OCI-LY1 (cell line): ENCODE results near the gene TBC1D2B.

Experiments
- H2AFZ ChIP-seq: fragments of 200-600 bp; sonication (generic), shearing (Covaris generic); 2 replicates; pipeline ENCODE4 v1.6.0; 2014; ENCODE audit warnings: antibody characterized with exemption, mild to moderate bottlenecking, low read length
- H3F3A ChIP-seq: fragments of 200-600 bp; sonication (generic), shearing (Covaris generic); 2 replicates; pipeline ENCODE4 v1.6.0; 2014; ENCODE audit warnings: mild to moderate bottlenecking, antibody characterized with exemption, low read length, moderate library complexity; ENCODE audit not compliant: insufficient read depth
- H3K27ac ChIP-seq: fragments of 200-600 bp; sonication (generic); 2 replicates; pipeline ENCODE4 v1.5.1; 2014; ENCODE audit warnings: low read length, mixed run types, mild to moderate bottlenecking, low read depth; ENCODE audit not compliant: poor library complexity, severe bottlenecking
- H3K27me3 ChIP-seq: fragments of 200-600 bp; sonication (generic); 2 replicates; pipeline ENCODE4 v1.6.0; 2014; ENCODE audit warnings: antibody characterized with exemption, mild to moderate bottlenecking, low read length, moderate library complexity; ENCODE audit not compliant: insufficient read depth
- H3K36me3 ChIP-seq: fragments of 200-600 bp; sonication (generic); 2 replicates; pipeline ENCODE4 v1.6.1; 2014; ENCODE audit warnings: mild to moderate bottlenecking, antibody characterized with exemption, low read length, moderate library complexity, mixed read lengths; ENCODE audit not compliant: insufficient read depth
- H3K4me1 ChIP-seq: fragments of 200-600 bp; sonication (generic); 2 replicates; pipeline ENCODE4 v1.5.1; 2014; ENCODE audit warnings: mild to moderate bottlenecking, low read length, moderate library complexity; ENCODE audit not compliant: insufficient read depth, severe bottlenecking
- H3K4me2 ChIP-seq: fragments of 200-600 bp; sonication (generic), shearing (Covaris generic); 2 replicates; pipeline ENCODE4 v1.6.1; 2014; ENCODE audit warnings: low read length
- H3K4me3 ChIP-seq: fragments of 200-600 bp; sonication (generic); 2 replicates; pipeline ENCODE4 v1.5.1; 2014; ENCODE audit warnings: low read length, low read depth, mild to moderate bottlenecking, mixed read lengths; ENCODE audit not compliant: poor library complexity, severe bottlenecking
- H3K79me2 ChIP-seq: fragments of 200-600 bp; shearing (Covaris generic); 2 replicates; pipeline ENCODE4 v1.6.1; 2016; ENCODE audit warnings: mixed run types, low read length, mixed read lengths; ENCODE audit not compliant: insufficient read depth
- H3K9ac ChIP-seq: fragments of 200-600 bp; sonication (generic), shearing (Covaris generic); 2 replicates; pipeline ENCODE4 v1.6.1; 2014; ENCODE audit warnings: mild to moderate bottlenecking, low read length, mixed read lengths
- H3K9me2 ChIP-seq: fragments of 200-600 bp; sonication (generic), shearing (Covaris generic); 2 replicates; pipeline ENCODE4 v1.6.1; 2014; ENCODE audit warnings: low read depth, mild to moderate bottlenecking, low read length, mixed read lengths
- H3K9me3 ChIP-seq: fragments of 200-600 bp; shearing (Covaris generic); 2 replicates; pipeline ENCODE4 v1.6.1; 2014; ENCODE audit warnings: low read length, mixed read lengths
- H4K20me1 ChIP-seq: fragments of 200-600 bp; sonication (generic), shearing (Covaris generic); 2 replicates; pipeline ENCODE4 v1.6.0; 2016; ENCODE audit warnings: mild to moderate bottlenecking, low read length; ENCODE audit not compliant: insufficient read depth
- CTCF ChIP-seq: fragments of 200-600 bp; sonication (generic), shearing (Covaris generic); IDR thresholded peaks from 2 replicates; pipeline ENCODE4 v1.5.1; 2017; ENCODE audit warnings: mild to moderate bottlenecking, antibody characterized with exemption, low read length, moderate library complexity, mixed read lengths
- EZH2 ChIP-seq: fragments of 200-600 bp; sonication (generic), shearing (Covaris generic); IDR thresholded peaks from 2 replicates; pipeline ENCODE4 v1.8.0; 2017; ENCODE audit warnings: borderline replicate concordance, mixed run types, mild to moderate bottlenecking, antibody characterized with exemption, low read length, moderate library complexity, mixed read lengths

The TBC1D2B gene

DNA sequence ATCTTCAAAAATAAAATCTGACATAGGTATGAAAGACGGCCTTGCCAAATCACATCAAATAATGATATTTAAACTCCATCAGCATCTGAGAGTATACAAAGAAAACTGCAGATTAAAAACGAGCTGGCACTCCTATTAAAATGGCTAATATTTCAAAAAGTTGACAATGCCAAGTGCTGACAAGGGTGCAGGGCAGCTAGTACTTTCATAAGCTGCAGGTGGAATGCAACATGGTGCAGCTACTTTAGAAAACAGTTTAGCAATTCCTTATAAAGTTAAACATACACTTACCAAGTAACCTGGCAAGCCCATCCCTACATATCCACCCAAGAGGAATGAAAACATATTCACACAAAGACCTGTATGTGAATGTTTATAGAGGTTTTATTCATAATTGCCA is 23.0 kb downstream of the TBC1D2B start:
- H3K27me3 ChIP-seq: no peaks in the 10 kb centered on the region
- no peak overlapping the region for H3K4me3 ChIP-seq
- H3K79me2 ChIP-seq: peaks cover 14% of the 10 kb centered on the region
- peaks cover 21% of the 10 kb centered on the region for H3K36me3 ChIP-seq
- H3K27ac ChIP-seq: no peak overlapping the region
- no peak overlapping the region for H3K9ac ChIP-seq
- H3K4me2 ChIP-seq: no peak overlapping the region
- no peak for TF ChIP-seq EZH2
- no peak for TF ChIP-seq CTCF
- H2AFZ ChIP-seq: no peak overlapping the region
- no peaks in the 10 kb centered on the region for H4K20me1 ChIP-seq
- H3K4me1 ChIP-seq: peaks cover 90% of the 10 kb centered on the region
- H3K9me2 ChIP-seq: no peaks in the 10 kb centered on the region
- H3F3A ChIP-seq: no peaks in the 10 kb centered on the region
- H3K9me3 ChIP-seq: no peaks in the 10 kb centered on the region

GRCh38 chr15:78052545-78052944 is 25.0 kb downstream of the TBC1D2B start:
- Histone ChIP-seq H3K9ac (no peak overlapping the region), H3K4me1 (peaks cover 90% of the 10 kb centered on the region), H2AFZ (no peak overlapping the region), H3K36me3 (peaks cover 21% of the 10 kb centered on the region), H3K27me3 (no peaks in the 10 kb centered on the region), H4K20me1 (no peaks in the 10 kb centered on the region), H3F3A (no peaks in the 10 kb centered on the region), H3K4me3 (no peak overlapping the region), H3K9me2 (no peaks in the 10 kb centered on the region), H3K9me3 (no peaks in the 10 kb centered on the region), H3K79me2 (peaks cover 5% of the 10 kb centered on the region; the same call in 1 of the 2 replicates), H3K4me2 (no peak overlapping the region), H3K27ac (peak overlapping the region; percentile 47)
- TF ChIP-seq EZH2 (no peak), CTCF (no peak)

DNA sequence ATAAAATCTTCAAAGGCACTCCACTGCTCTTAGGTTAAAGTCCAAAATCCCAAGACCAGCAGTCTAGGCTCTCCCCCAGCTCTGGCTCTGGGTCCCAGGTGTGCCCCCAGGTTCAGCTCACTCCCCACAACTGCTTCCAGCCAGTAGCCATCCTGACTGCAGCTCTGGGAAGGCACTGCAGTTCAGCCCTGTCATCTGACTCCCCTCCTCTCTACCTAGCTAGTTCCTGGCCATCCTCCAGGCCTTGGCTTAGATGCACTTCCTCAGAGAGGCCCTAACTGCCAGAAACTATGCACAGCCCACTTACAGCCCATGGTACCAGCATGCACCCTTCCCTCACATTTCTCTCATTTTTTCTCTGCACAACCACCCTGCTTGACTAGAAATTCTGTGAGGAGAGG is 25.5 kb downstream of the TBC1D2B start:
- peak overlapping the region; percentile 11; the same call in 1 of the 2 replicates for H3K4me2 ChIP-seq
- no peaks in the 10 kb centered on the region for H3K9me2 ChIP-seq
- peak overlapping the region; percentile 47 for H3K27ac ChIP-seq
- no peaks in the 10 kb centered on the region for H3K9me3 ChIP-seq
- H2AFZ ChIP-seq: no peak overlapping the region
- no peak overlapping the region for H3K9ac ChIP-seq
- H3K79me2 ChIP-seq: peaks cover 4% of the 10 kb centered on the region; the same call in 1 of the 2 replicates
- peaks cover 90% of the 10 kb centered on the region for H3K4me1 ChIP-seq
- no peaks in the 10 kb centered on the region for H4K20me1 ChIP-seq
- no peak for TF ChIP-seq CTCF
- TF ChIP-seq EZH2: no peak
- peaks cover 21% of the 10 kb centered on the region for H3K36me3 ChIP-seq
- no peaks in the 10 kb centered on the region for H3K27me3 ChIP-seq
- no peaks in the 10 kb centered on the region for H3F3A ChIP-seq
- no peak overlapping the region for H3K4me3 ChIP-seq
